Measurements from ENCODE around the gene ZNF343. TPM values are rescaled to one million over a fixed set of nuclear protein-coding genes. Genes with fewer than 3 reads are reported as not detected.

The ZNF343 gene
- 9.6 and 12.0 TPM in 2 replicates for total RNA-seq

DNA sequence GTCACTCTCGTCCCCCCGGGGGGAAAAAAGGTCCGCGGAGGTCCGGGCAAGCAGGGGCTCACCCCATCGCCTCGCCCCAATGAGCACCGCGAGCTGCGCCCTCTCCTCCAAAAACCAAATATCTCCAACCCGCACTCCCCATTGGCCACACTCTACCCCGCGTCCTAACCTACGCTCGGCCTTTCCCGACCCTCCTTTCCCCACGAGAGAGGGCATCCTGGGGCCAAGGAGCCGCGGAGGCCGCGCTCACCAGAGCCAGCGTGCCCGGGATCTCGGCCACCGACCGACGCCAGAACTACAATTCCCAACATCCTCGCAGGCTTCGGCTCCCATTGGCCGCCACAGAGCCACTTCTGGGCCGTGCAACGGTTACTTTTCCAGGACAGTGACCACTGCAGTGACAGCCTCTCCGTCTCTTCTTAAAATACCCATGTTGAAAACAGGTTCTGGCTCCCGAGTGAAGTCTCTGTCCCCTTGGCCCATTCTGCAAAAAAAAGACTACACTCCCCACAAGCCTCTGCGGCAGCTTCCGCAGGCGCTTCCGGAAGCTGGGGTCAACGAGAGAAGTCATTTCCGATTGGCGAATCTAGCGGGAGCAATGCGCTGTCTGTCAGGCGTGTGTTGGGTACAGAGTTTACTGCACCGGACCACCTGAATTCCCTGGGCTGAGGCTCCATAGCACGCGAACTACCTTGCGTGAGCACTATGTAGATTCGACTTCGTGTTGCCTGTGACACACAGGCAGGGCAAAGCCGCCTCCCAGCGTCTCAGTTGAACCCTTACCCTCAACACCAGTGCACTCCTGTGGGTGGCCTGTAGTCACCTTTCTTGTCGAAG, at the start of gene ZNF343:
Gene ZNF343, minus strand, starts transcription at position 285 of the 837 bp plus-strand sequence. CDS start 15,020 bp downstream, outside the sequence.

DNA sequence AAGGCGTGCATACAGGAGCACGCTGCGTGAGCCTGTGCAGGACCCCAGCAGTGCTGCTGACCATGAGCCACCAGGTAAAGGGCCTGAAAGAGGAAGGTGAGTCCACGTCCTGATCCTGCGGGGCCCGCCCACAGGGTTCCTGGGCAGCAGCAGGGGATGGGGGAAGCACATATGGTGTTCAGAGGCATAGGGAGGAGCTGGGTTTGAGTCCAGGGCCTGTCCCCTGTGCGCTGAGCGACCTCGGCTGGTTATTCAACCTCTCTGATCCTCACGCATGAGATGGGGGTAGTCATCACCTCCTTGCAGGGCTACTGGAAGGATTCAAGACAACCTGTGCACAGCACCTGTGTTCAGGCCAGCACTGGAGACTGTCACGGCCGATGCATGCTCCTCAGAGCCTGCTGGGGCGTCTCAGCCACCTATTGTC, 27.9 kb upstream of the ZNF343 start, which contains the start of gene TMC2:
Gene TMC2, plus strand, starts transcription at position 14 of the 427 bp plus-strand sequence. Its CDS starts 49 bp downstream, at position 63.

DNA sequence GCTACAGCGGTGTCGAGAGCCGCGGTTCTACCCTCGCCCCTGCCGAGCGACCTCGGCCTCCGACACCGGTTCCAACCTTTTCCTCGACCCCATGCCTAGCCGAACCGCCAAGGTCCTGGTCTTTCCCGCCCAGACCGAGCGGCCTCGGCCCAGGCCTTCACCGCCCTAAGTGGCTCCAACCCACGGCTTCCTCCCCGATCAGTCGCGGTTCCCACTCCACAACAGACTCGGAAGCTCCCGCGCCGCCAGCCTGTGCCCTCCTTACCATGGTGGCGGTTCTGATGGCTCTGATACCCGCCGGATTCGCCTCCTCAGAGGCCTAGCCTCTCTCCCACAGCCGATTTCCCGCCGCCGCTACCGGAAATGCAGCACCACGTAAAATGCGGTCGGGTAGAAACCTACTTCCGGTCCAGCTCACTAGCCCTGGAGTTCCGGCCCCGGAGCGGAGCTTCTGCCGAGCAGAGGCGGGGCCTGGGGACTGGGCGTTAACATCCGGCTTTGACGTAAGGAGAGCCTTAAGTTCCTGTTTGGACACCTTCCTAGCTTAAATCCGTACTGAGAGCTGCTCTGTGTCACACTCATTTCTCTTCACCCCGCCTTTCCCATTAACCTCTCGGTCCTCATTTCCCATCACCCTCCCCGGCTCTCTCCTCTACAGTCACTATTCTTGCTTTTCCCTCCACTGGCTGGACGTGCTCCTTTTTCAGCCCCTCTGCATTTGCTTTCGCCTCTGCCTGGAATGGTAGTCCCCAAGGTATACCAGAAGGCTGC, 38.1 kb downstream of the ZNF343 start, which contains the start of gene SNRPB:
Gene SNRPB, minus strand, starts transcription at position 367 of the 771 bp plus-strand sequence. Its CDS starts 99 bp downstream, at position 268.

Other genes with a start within 250 kb of the ZNF343 start
- not detected in 2 replicates for gene TGM3, start 212.9 kb downstream of the ZNF343 start, total RNA-seq
- not detected in 2 replicates for gene TGM6, start 128.0 kb downstream of the ZNF343 start, total RNA-seq
- gene SNRPB, start 38.1 kb downstream of the ZNF343 start, total RNA-seq = 308 and 592 TPM in 2 replicates
- gene TMC2, start 27.7 kb upstream of the ZNF343 start, total RNA-seq = not detected in 2 replicates
- gene NOP56, start 143.7 kb upstream of the ZNF343 start, total RNA-seq = 71.1 and 87.4 TPM in 2 replicates
- gene IDH3B, start 155.3 kb upstream of the ZNF343 start, total RNA-seq = 102 and 146 TPM in 2 replicates
- gene EBF4, start 183.9 kb upstream of the ZNF343 start, total RNA-seq = 3.7 and 7.3 TPM in 2 replicates

Measured in epithelial cell of alveolus of lung (primary cell).